H1 (cell line): ENCODE results near the gene PRR14L.

Experiments
- CHD2 ChIP-seq: IDR thresholded peaks from 2 replicates; pipeline ENCODE4 v1.6.1; 2012; ENCODE audit warnings: low read length, improper control_type of control experiment
- CTCF ChIP-seq, 3 experiments: IDR thresholded peaks; 1 replicate in 2 of 3; 2 replicates in 1 of 3; pipeline versions ENCODE4 v1.5.1 to v1.6.1; 2011; ENCODE audit warnings: low read length in 3 of 3, mild to moderate bottlenecking in 3 of 3, inconsistent platforms in 2 of 3, low read depth in 1 of 3, moderate library complexity in 1 of 3; ENCODE audit not compliant: insufficient read depth in 1 of 3; ENCODE audit errors: control extremely low read depth in 1 of 3
- GABPA ChIP-seq: IDR thresholded peaks from 2 replicates; pipeline ENCODE4 v1.6.1; 2011; ENCODE audit warnings: mild to moderate bottlenecking, low read length, moderate library complexity, borderline replicate concordance; ENCODE audit not compliant: insufficient read depth

- TF ChIP-seq GABPA, result no peak
- TF ChIP-seq CHD2, result no peak
- TF ChIP-seq CTCF (IDR thresholded peaks at IDR 0.05; ENCODE audit: control extremely low read depth in 1 of 3, insufficient read depth in 1 of 3, low read depth in 1 of 3, low read length in 3 of 3), result no peak
These were observed 693 bp upstream of the PRR14L start for GRCh38 chr22:31750365-31751284.
